OCI-LY1 (cell line): ENCODE data around the gene SDR42E1.

ENCODE experiments used
- H2AFZ ChIP-seq: fragments of 200-600 bp; sonication (generic), shearing (Covaris generic); 2 replicates; pipeline ENCODE4 v1.6.0; 2014; ENCODE audit warnings: antibody characterized with exemption, mild to moderate bottlenecking, low read length
- H3F3A ChIP-seq: fragments of 200-600 bp; sonication (generic), shearing (Covaris generic); 2 replicates; pipeline ENCODE4 v1.6.0; 2014; ENCODE audit warnings: mild to moderate bottlenecking, antibody characterized with exemption, low read length, moderate library complexity; ENCODE audit not compliant: insufficient read depth
- H3K27ac ChIP-seq: fragments of 200-600 bp; sonication (generic); 2 replicates; pipeline ENCODE4 v1.5.1; 2014; ENCODE audit warnings: low read length, mixed run types, mild to moderate bottlenecking, low read depth; ENCODE audit not compliant: poor library complexity, severe bottlenecking
- H3K27me3 ChIP-seq: fragments of 200-600 bp; sonication (generic); 2 replicates; pipeline ENCODE4 v1.6.0; 2014; ENCODE audit warnings: antibody characterized with exemption, mild to moderate bottlenecking, low read length, moderate library complexity; ENCODE audit not compliant: insufficient read depth
- H3K36me3 ChIP-seq: fragments of 200-600 bp; sonication (generic); 2 replicates; pipeline ENCODE4 v1.6.1; 2014; ENCODE audit warnings: mild to moderate bottlenecking, antibody characterized with exemption, low read length, moderate library complexity, mixed read lengths; ENCODE audit not compliant: insufficient read depth
- H3K4me1 ChIP-seq: fragments of 200-600 bp; sonication (generic); 2 replicates; pipeline ENCODE4 v1.5.1; 2014; ENCODE audit warnings: mild to moderate bottlenecking, low read length, moderate library complexity; ENCODE audit not compliant: insufficient read depth, severe bottlenecking
- H3K4me2 ChIP-seq: fragments of 200-600 bp; sonication (generic), shearing (Covaris generic); 2 replicates; pipeline ENCODE4 v1.6.1; 2014; ENCODE audit warnings: low read length
- H3K4me3 ChIP-seq: fragments of 200-600 bp; sonication (generic); 2 replicates; pipeline ENCODE4 v1.5.1; 2014; ENCODE audit warnings: low read length, low read depth, mild to moderate bottlenecking, mixed read lengths; ENCODE audit not compliant: poor library complexity, severe bottlenecking
- H3K79me2 ChIP-seq: fragments of 200-600 bp; shearing (Covaris generic); 2 replicates; pipeline ENCODE4 v1.6.1; 2016; ENCODE audit warnings: mixed run types, low read length, mixed read lengths; ENCODE audit not compliant: insufficient read depth
- H3K9ac ChIP-seq: fragments of 200-600 bp; sonication (generic), shearing (Covaris generic); 2 replicates; pipeline ENCODE4 v1.6.1; 2014; ENCODE audit warnings: mild to moderate bottlenecking, low read length, mixed read lengths
- H3K9me2 ChIP-seq: fragments of 200-600 bp; sonication (generic), shearing (Covaris generic); 2 replicates; pipeline ENCODE4 v1.6.1; 2014; ENCODE audit warnings: low read depth, mild to moderate bottlenecking, low read length, mixed read lengths
- H3K9me3 ChIP-seq: fragments of 200-600 bp; shearing (Covaris generic); 2 replicates; pipeline ENCODE4 v1.6.1; 2014; ENCODE audit warnings: low read length, mixed read lengths
- H4K20me1 ChIP-seq: fragments of 200-600 bp; sonication (generic), shearing (Covaris generic); 2 replicates; pipeline ENCODE4 v1.6.0; 2016; ENCODE audit warnings: mild to moderate bottlenecking, low read length; ENCODE audit not compliant: insufficient read depth
- CTCF ChIP-seq: fragments of 200-600 bp; sonication (generic), shearing (Covaris generic); IDR thresholded peaks from 2 replicates; pipeline ENCODE4 v1.5.1; 2017; ENCODE audit warnings: mild to moderate bottlenecking, antibody characterized with exemption, low read length, moderate library complexity, mixed read lengths
- EZH2 ChIP-seq: fragments of 200-600 bp; sonication (generic), shearing (Covaris generic); IDR thresholded peaks from 2 replicates; pipeline ENCODE4 v1.8.0; 2017; ENCODE audit warnings: borderline replicate concordance, mixed run types, mild to moderate bottlenecking, antibody characterized with exemption, low read length, moderate library complexity, mixed read lengths

The SDR42E1 gene

GRCh38 chr16:82056550-82056896, 45.3 kb upstream of the SDR42E1 start:
- H2AFZ ChIP-seq, result no peak overlapping the region
- no peak overlapping the region for H3K9ac ChIP-seq
- H3K36me3 ChIP-seq, result no peaks in the 10 kb centered on the region
- no peaks in the 10 kb centered on the region for H3K79me2 ChIP-seq
- TF ChIP-seq EZH2 (no peak), CTCF (no peak)
- H3K27me3 ChIP-seq, result no peaks in the 10 kb centered on the region
- H3K27ac ChIP-seq, result no peak overlapping the region
- H3K9me3 ChIP-seq, result no peaks in the 10 kb centered on the region
- H3K4me2 ChIP-seq, result no peak overlapping the region
- H3F3A ChIP-seq, result no peaks in the 10 kb centered on the region
- no peak overlapping the region for H3K4me3 ChIP-seq
- no peaks in the 10 kb centered on the region for H3K9me2 ChIP-seq
- H3K4me1 ChIP-seq, result no peaks in the 10 kb centered on the region
- H4K20me1 ChIP-seq, result no peaks in the 10 kb centered on the region

GRCh38 chr16:82055728-82056549, 44.7 kb upstream of the SDR42E1 start:
- Histone ChIP-seq H3K9ac (no peak overlapping the region), H3F3A (no peaks in the 10 kb centered on the region), H3K27ac (no peak overlapping the region), H3K27me3 (no peaks in the 10 kb centered on the region), H3K4me3 (no peak overlapping the region), H3K36me3 (no peaks in the 10 kb centered on the region), H3K4me1 (no peaks in the 10 kb centered on the region), H3K4me2 (no peak overlapping the region), H3K9me3 (no peaks in the 10 kb centered on the region), H3K9me2 (no peaks in the 10 kb centered on the region), H3K79me2 (no peaks in the 10 kb centered on the region), H4K20me1 (no peaks in the 10 kb centered on the region), H2AFZ (no peak overlapping the region)
- no peak for TF ChIP-seq CTCF
- TF ChIP-seq EZH2, result no peak

- no peak overlapping the region for H3K27ac ChIP-seq
- H3K36me3 ChIP-seq, result no peaks in the 10 kb centered on the region
- H3K4me1 ChIP-seq, result no peaks in the 10 kb centered on the region
- no peaks in the 10 kb centered on the region for H4K20me1 ChIP-seq
- no peak for TF ChIP-seq CTCF
- no peak for TF ChIP-seq EZH2
- no peaks in the 10 kb centered on the region for H3K9me3 ChIP-seq
- H3K9ac ChIP-seq, result no peak overlapping the region
- H3K9me2 ChIP-seq, result no peaks in the 10 kb centered on the region
- no peak overlapping the region for H3K4me3 ChIP-seq
- no peaks in the 10 kb centered on the region for H3F3A ChIP-seq
- H3K27me3 ChIP-seq, result 0 out of 2 replicates have a peak, but pooled peaks cover 3% of the 10 kb centered on the region
- H3K4me2 ChIP-seq, result no peak overlapping the region
- H2AFZ ChIP-seq, result no peak overlapping the region
- H3K79me2 ChIP-seq, result no peaks in the 10 kb centered on the region
Observed at GRCh38 chr16:82055117-82055516, 43.8 kb upstream of the SDR42E1 start.
